Endothelial cell of umbilical vein (primary cell): Measurements from ENCODE around the gene ZDHHC24.

Source experiments
- CTCF ChIP-seq, 2 donors: IDR thresholded peaks; 1 replicate in 1 of 2; 2 replicates in 1 of 2; pipeline ENCODE4 v1.5.1; 2011; ENCODE audit warnings: low read length in 2 of 2, mild to moderate bottlenecking in 2 of 2, moderate library complexity in 2 of 2, control low read depth in 1 of 2, inconsistent platforms in 1 of 2, low read depth in 1 of 2; ENCODE audit not compliant: insufficient read depth in 1 of 2; ENCODE audit errors: extremely low read depth in 1 of 2
- EZH2 ChIP-seq: IDR thresholded peaks from 2 replicates; pipeline ENCODE4 v1.6.1; 2012; ENCODE audit warnings: borderline replicate concordance, low read depth, mild to moderate bottlenecking, moderate library complexity, low read length, inconsistent platforms; ENCODE audit not compliant: severe bottlenecking
- GATA2 ChIP-seq: IDR thresholded peaks from 2 replicates; pipeline ENCODE4 v1.7.0; 2011; ENCODE audit warnings: low read depth, mild to moderate bottlenecking, moderate library complexity, mixed read lengths, low read length; ENCODE audit not compliant: insufficient read length, insufficient read depth
- JUN ChIP-seq: IDR thresholded peaks from 2 replicates; pipeline ENCODE4 v1.6.1; 2011; ENCODE audit warnings: borderline replicate concordance, low read depth; ENCODE audit not compliant: insufficient read length, insufficient read depth
- MAX ChIP-seq: IDR thresholded peaks from 2 replicates; pipeline ENCODE4 v1.6.1; 2011; ENCODE audit not compliant: insufficient read depth, insufficient read length
- POLR2A ChIP-seq: IDR thresholded peaks from 2 replicates; pipeline ENCODE4 v1.6.1; 2012; ENCODE audit warnings: low read depth, mild to moderate bottlenecking, control low read depth, low read length
- POLR2AphosphoS5 ChIP-seq: IDR thresholded peaks from 2 replicates; pipeline ENCODE4 v1.6.1; 2012; ENCODE audit warnings: low read depth, mild to moderate bottlenecking, control low read depth, low read length, moderate library complexity; ENCODE audit not compliant: insufficient read depth

- no peak for TF ChIP-seq CTCF (IDR thresholded peaks at IDR 0.05; ENCODE audit: extremely low read depth in 1 of 2, insufficient read depth in 1 of 2, low read depth in 1 of 2, low read length in 2 of 2)
- TF ChIP-seq POLR2A: no peak
- no peak for TF ChIP-seq POLR2AphosphoS5
- no peak for TF ChIP-seq MAX
- TF ChIP-seq GATA2: no peak
- no peak for TF ChIP-seq JUN
- TF ChIP-seq EZH2: no peak
Measured at GRCh38 chr11:66505276-66505816, 40.5 kb downstream of the ZDHHC24 start.
